HEK293 (cell line): ENCODE results near the gene FOXO1.

ENCODE experiments used
- KLF16 ChIP-seq: fragments of 450-650 bp; formaldehyde crosslinking; IDR thresholded peaks from 2 replicates; pipeline ENCODE4 v1.5.1; 2017; ENCODE audit warnings: missing biosample characterization, missing genetic modification characterization
- WT1 ChIP-seq: fragments of 450-650 bp; formaldehyde crosslinking; IDR thresholded peaks from 2 replicates; pipeline ENCODE4 v1.5.1; 2016; ENCODE audit warnings: missing biosample characterization, missing genetic modification characterization
- ZNF211 ChIP-seq: fragments of 450-650 bp; formaldehyde crosslinking; IDR thresholded peaks from 2 replicates; pipeline ENCODE4 v1.5.1; 2016; ENCODE audit warnings: low read depth, missing biosample characterization, missing genetic modification characterization
- ZXDB ChIP-seq: fragments of 450-650 bp; formaldehyde crosslinking; IDR thresholded peaks from 2 replicates; pipeline ENCODE4 v1.5.1; 2016; ENCODE audit warnings: missing biosample characterization, missing genetic modification characterization
- TF ChIP-seq, protein P1 (sequence below): fragments of 450-650 bp; formaldehyde crosslinking; IDR thresholded peaks from 2 replicates; pipeline ENCODE4 v1.5.1; 2016; ENCODE audit warnings: missing biosample characterization, missing genetic modification characterization
- TF ChIP-seq, protein P2 (sequence below): fragments of 450-650 bp; formaldehyde crosslinking; IDR thresholded peaks from 2 replicates; pipeline ENCODE4 v1.5.1; 2016; ENCODE audit warnings: missing biosample characterization, missing genetic modification characterization

DNA sequence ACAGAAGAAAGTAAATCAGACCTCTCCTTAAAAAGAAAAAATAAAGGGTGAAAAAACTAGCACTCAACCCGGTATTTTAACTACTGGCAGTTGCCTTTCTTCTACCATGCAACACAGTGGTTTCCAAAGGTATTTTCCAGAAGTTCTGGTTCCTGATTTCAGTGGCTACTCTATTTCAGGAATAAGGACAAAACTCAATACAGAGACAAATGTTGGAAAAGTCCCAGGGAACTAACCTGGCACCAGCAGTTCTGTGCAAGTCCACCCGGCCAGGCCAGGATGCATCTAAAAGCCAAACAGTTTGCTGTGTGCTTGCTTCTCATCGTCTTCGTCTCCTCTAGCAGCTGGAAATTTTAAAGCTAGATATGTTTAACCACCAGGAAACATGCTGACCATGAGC lies 52.5 kb downstream of the FOXO1 start:
- TF ChIP-seq, protein P1, sequence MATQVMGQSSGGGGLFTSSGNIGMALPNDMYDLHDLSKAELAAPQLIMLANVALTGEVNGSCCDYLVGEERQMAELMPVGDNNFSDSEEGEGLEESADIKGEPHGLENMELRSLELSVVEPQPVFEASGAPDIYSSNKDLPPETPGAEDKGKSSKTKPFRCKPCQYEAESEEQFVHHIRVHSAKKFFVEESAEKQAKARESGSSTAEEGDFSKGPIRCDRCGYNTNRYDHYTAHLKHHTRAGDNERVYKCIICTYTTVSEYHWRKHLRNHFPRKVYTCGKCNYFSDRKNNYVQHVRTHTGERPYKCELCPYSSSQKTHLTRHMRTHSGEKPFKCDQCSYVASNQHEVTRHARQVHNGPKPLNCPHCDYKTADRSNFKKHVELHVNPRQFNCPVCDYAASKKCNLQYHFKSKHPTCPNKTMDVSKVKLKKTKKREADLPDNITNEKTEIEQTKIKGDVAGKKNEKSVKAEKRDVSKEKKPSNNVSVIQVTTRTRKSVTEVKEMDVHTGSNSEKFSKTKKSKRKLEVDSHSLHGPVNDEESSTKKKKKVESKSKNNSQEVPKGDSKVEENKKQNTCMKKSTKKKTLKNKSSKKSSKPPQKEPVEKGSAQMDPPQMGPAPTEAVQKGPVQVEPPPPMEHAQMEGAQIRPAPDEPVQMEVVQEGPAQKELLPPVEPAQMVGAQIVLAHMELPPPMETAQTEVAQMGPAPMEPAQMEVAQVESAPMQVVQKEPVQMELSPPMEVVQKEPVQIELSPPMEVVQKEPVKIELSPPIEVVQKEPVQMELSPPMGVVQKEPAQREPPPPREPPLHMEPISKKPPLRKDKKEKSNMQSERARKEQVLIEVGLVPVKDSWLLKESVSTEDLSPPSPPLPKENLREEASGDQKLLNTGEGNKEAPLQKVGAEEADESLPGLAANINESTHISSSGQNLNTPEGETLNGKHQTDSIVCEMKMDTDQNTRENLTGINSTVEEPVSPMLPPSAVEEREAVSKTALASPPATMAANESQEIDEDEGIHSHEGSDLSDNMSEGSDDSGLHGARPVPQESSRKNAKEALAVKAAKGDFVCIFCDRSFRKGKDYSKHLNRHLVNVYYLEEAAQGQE (tag by site-specific recombination) = no peak
- TF ChIP-seq, protein P2, sequence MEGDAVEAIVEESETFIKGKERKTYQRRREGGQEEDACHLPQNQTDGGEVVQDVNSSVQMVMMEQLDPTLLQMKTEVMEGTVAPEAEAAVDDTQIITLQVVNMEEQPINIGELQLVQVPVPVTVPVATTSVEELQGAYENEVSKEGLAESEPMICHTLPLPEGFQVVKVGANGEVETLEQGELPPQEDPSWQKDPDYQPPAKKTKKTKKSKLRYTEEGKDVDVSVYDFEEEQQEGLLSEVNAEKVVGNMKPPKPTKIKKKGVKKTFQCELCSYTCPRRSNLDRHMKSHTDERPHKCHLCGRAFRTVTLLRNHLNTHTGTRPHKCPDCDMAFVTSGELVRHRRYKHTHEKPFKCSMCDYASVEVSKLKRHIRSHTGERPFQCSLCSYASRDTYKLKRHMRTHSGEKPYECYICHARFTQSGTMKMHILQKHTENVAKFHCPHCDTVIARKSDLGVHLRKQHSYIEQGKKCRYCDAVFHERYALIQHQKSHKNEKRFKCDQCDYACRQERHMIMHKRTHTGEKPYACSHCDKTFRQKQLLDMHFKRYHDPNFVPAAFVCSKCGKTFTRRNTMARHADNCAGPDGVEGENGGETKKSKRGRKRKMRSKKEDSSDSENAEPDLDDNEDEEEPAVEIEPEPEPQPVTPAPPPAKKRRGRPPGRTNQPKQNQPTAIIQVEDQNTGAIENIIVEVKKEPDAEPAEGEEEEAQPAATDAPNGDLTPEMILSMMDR (tag by site-specific recombination) = no peak
- no peak for TF ChIP-seq ZXDB (tag by site-specific recombination)
- no peak for TF ChIP-seq ZNF211 (tag by site-specific recombination)
- no peak for TF ChIP-seq KLF16 (tag by site-specific recombination)
- TF ChIP-seq WT1 = no peak
